BLaER1 treated with 17β-estradiol and CSF1 and Interleukin-3, amounts not matched to agents 10 nM and 100 nM (cell line): ENCODE measurements around the gene STAG3.
"Not testable (repeated sequence)": the region's sequence is repeated elsewhere in the genome, so short reads cannot be mapped to it uniquely, and the experiment has no call there.

Experiments
- H3K27ac ChIP-seq, 11 experiments: shearing (Covaris generic); formaldehyde crosslinking; 2 replicates each; pipeline ENCODE4 v1.8.1; 2022
- H3K27me3 ChIP-seq, 11 experiments: shearing (Covaris generic); formaldehyde crosslinking; 2 replicates each; pipeline ENCODE4 v1.8.1; 2022
- H3K36me3 ChIP-seq, 11 experiments: shearing (Covaris generic); formaldehyde crosslinking; 2 replicates each; pipeline ENCODE4 v1.8.1; 2022
- H3K4me1 ChIP-seq, 10 experiments: shearing (Covaris generic); formaldehyde crosslinking; 2 replicates each; pipeline ENCODE4 v1.8.1; 2022
- H3K4me2 ChIP-seq, 11 experiments: shearing (Covaris generic); formaldehyde crosslinking; 2 replicates each; pipeline ENCODE4 v1.8.1; 2022
- H3K4me3 ChIP-seq, 10 experiments: shearing (Covaris generic); formaldehyde crosslinking; 2 replicates each; pipeline ENCODE4 v1.8.1; 2022
- H3K9ac ChIP-seq, 11 experiments: shearing (Covaris generic); formaldehyde crosslinking; 2 replicates each; pipeline ENCODE4 v1.8.1; 2022
- H3K9me3 ChIP-seq, 11 experiments: shearing (Covaris generic); formaldehyde crosslinking; replicated peaks in 1 of 11; 2 replicates each; pipeline ENCODE4 v1.8.1; 2022
- H4K20me1 ChIP-seq, 11 experiments: shearing (Covaris generic); formaldehyde crosslinking; 2 replicates each; pipeline ENCODE4 v1.8.1; 2022
- Cebpa-rat ChIP-seq, 11 experiments: shearing (Covaris generic); IDR thresholded peaks; 2 replicates each; pipeline ENCODE4 v1.8.1; 2022

STAG3 gene, protein sequence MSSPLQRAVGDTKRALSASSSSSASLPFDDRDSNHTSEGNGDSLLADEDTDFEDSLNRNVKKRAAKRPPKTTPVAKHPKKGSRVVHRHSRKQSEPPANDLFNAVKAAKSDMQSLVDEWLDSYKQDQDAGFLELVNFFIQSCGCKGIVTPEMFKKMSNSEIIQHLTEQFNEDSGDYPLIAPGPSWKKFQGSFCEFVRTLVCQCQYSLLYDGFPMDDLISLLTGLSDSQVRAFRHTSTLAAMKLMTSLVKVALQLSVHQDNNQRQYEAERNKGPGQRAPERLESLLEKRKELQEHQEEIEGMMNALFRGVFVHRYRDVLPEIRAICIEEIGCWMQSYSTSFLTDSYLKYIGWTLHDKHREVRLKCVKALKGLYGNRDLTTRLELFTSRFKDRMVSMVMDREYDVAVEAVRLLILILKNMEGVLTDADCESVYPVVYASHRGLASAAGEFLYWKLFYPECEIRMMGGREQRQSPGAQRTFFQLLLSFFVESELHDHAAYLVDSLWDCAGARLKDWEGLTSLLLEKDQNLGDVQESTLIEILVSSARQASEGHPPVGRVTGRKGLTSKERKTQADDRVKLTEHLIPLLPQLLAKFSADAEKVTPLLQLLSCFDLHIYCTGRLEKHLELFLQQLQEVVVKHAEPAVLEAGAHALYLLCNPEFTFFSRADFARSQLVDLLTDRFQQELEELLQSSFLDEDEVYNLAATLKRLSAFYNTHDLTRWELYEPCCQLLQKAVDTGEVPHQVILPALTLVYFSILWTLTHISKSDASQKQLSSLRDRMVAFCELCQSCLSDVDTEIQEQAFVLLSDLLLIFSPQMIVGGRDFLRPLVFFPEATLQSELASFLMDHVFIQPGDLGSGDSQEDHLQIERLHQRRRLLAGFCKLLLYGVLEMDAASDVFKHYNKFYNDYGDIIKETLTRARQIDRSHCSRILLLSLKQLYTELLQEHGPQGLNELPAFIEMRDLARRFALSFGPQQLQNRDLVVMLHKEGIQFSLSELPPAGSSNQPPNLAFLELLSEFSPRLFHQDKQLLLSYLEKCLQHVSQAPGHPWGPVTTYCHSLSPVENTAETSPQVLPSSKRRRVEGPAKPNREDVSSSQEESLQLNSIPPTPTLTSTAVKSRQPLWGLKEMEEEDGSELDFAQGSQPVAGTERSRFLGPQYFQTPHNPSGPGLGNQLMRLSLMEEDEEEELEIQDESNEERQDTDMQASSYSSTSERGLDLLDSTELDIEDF

DNA sequence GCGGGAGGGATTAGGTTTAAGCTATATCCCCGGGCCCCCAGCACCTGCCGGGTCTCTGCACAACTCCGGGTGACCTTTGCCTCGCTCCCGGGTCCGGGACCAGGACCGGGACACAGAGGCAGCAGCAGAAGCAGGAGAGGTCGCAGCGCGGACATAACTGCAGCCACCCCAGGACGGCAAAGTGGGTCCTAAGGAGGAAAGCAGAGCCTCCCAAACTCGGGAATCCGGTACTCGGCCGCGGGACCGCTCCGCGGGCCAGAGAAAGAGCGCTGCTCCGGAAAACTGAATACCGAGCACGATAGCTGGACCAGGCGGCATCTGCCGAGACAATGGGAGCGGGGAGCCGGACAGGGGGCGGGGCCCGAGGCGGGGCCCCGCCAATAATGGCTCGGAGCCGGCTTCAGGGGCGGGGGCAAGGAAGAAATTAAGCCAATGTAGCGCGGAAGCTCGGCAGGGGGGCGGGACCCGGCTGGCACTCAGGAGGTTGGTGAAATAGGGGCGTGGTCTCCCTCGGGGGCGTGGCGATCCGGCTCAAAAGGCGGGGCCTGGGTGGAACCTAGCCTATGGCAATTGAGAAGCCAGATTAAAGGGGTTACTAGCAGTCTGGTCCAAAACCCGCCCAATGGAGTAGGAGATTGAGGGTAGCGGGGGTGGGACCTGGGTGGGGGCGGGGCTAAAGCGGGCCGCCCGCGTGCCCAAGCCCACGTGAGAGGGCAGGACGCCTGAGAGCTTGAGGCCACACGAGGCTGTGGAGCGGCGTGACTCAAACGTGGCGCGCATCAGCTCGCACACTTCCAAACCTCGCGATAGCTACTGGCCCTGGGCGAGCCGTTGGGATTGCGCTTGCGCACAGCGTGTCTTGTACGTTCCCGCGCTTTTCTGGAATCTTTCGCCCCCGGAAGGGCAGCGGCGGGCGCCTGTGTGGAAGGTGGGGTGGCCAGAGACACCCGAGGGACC lies at the start of gene STAG3, which contains the start of gene GPC2:
STAG3 (plus strand) TSS at position 874 of the 957 bp plus-strand sequence. CDS start 2,639 bp downstream, outside the sequence.
GPC2 (minus strand) TSS at position 337 of the 957 bp plus-strand sequence; CDS start at position 155, 182 bp downstream.
- H3K9ac ChIP-seq, result peak within 1 kb of the TSS; percentile 47 to 92 (median 89); a peak in 21 of 22 replicates
- peaks cover 0 to 34% (median 14%) of the 10 kb centered on the region in 11 experiments; a peak in 15 of 22 replicates for H4K20me1 ChIP-seq
- H3K4me2 ChIP-seq, result peak within 1 kb of the TSS; percentile 81 to 99 (median 93)
- peaks cover 0 to 30% (median 27%) of the 10 kb centered on the region in 11 experiments; a peak in 17 of 22 replicates for H3K36me3 ChIP-seq
- no peak for TF ChIP-seq Cebpa-rat (IDR thresholded peaks at IDR 0.05)
- peaks cover 9 to 19% (median 14%) of the 10 kb centered on the region in 11 experiments; a peak in 21 of 22 replicates for H3K27me3 ChIP-seq
- peaks cover 0 to 7% (median 4%) of the 10 kb centered on the region in 11 experiments; a peak in 9 of 22 replicates for H3K9me3 ChIP-seq
- peak within 1 kb of the TSS; percentile 53 to 98 (median 90) for H3K4me3 ChIP-seq
- H3K27ac ChIP-seq, result peak within 1 kb of the TSS in 9 of 11 experiments; percentile 55 to 90 (median 85); a peak in 18 of 22 replicates
- H3K4me1 ChIP-seq, result peaks cover 6 to 42% (median 27%) of the 10 kb centered on the region in 10 experiments; a peak in 18 of 20 replicates

DNA sequence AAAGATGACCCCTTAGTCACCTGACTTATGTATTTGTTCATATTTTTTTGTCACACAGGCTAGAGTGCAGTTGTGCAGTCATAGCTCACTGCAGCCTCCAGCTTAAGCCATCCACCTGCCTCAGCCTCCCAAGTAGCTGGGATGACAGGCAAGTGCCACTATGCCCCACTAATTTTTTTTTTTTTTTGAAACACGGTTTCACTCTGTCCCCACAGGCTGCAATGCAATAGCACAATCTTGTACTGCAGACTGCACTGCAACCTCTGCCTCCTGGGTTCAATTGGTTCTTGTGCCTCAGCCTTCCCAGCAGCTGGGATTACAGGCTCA lies 49.1 kb upstream of the STAG3 start:
- Histone ChIP-seq H3K9ac (peak overlapping the region in 3 of 11 experiments; percentile 86 to 89 (median 87); a peak in 2 of 22 replicates), H3K9me3 (no peaks in the 10 kb centered on the region), H3K27ac (no peak overlapping the region), H3K4me2 (peak overlapping the region; percentile 89 to 100 (median 99)), H4K20me1 (no peaks in the 10 kb centered on the region), H3K4me1 (peaks cover 35 to 70% (median 54%) of the 10 kb centered on the region in 10 experiments), H3K36me3 (peaks cover 0 to 6% (median 0%) of the 10 kb centered on the region in 11 experiments; a peak in 4 of 22 replicates), H3K4me3 (peak overlapping the region in 1 of 10 experiments; percentile 91; a peak in 2 of 20 replicates), H3K27me3 (peaks cover 4 to 26% (median 20%) of the 10 kb centered on the region in 11 experiments; a peak in 12 of 22 replicates)
- no peak for TF ChIP-seq Cebpa-rat (IDR thresholded peaks at IDR 0.05)

DNA sequence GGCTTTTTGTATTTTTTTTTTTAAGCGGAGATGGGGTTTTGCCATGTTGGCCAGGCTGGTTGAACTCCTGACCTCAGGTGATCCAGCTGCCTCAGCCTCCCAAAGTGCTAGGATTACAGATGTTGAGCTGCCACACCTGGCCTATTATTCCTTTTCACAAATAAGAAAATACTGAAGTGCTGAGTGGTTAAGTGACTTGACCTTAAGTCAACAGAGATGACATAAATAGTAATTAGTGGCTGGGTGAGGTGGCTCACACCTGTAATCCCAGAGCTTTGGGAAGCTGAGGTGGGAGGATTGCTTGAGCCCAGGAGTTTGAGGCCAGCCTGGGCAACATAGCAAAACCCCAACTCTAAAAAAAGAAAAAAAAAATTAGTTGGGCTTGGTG lies 47.5 kb upstream of the STAG3 start:
- Histone ChIP-seq H3K4me1 (peaks cover 20 to 54% (median 39%) of the 10 kb centered on the region in 10 experiments), H3K27me3 (peaks cover 4 to 26% (median 20%) of the 10 kb centered on the region in 11 experiments; a peak in 12 of 22 replicates), H3K4me2 (0 out of 22 replicates have a peak overlapping the region, but pooled peaks of 1 of the 11 experiments have one; percentile 34)
- H3K27ac ChIP-seq, H3K36me3 ChIP-seq, H3K4me3 ChIP-seq, H3K9me3 ChIP-seq, H4K20me1 ChIP-seq, H3K9ac ChIP-seq: not testable (repeated sequence)

DNA sequence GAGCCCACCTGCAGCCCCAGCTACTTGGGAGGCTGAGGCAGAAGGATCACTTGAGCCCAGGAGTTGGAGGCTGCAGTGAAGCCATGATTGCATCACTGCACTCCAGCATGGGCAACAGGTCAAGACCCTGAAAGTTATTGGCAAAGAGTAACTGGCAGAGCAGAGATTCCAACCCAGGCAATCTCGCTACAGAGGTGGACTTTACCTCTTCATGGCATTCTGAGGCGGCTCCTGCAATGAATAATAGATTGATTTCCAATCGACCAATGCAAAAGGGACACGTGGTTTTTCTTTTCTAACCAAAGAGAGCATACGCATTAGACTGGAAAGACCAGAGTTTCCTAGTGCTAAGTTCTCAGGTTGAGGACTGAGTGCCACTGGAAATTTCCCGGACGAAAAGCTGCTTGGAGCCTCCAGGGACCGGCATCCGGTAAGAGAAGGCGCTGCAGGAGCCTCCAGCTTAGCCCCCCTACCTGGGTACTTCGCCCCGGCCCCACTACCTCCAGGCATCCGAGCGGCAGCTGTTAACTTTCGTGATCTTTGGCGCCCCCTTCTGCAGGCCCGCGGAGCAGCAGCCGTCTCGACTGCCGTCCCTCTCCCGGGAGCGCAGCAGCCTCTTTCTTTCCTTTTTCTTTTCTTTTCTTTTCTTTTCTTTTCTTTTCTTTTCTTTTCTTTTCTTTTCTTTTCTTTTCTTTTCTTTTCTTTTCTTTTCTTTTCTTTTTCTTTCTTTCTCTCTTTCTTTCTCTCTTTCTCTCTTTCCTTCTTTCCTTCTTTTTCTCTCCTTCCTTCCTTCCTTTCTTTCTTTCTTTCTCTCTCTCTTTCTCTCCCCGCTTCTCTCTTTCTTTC lies 46.9 kb upstream of the STAG3 start:
- no peaks in the 10 kb centered on the region for H3K9me3 ChIP-seq
- H3K4me1 ChIP-seq, result peaks cover 14 to 48% (median 34%) of the 10 kb centered on the region in 10 experiments
- no peak overlapping the region for H3K4me3 ChIP-seq
- no peaks in the 10 kb centered on the region for H4K20me1 ChIP-seq
- H3K27ac ChIP-seq, result no peak overlapping the region
- H3K4me2 ChIP-seq, result peak overlapping the region; percentile 9 to 65 (median 39); a peak in 16 of 22 replicates
- TF ChIP-seq Cebpa-rat (IDR thresholded peaks at IDR 0.05), result no peak
- no peaks in the 10 kb centered on the region for H3K36me3 ChIP-seq
- H3K27me3 ChIP-seq, result peaks cover 4 to 26% (median 20%) of the 10 kb centered on the region in 11 experiments; a peak in 12 of 22 replicates
- H3K9ac ChIP-seq, result peak overlapping the region in 1 of 11 experiments; percentile 31; a peak in 3 of 22 replicates

DNA sequence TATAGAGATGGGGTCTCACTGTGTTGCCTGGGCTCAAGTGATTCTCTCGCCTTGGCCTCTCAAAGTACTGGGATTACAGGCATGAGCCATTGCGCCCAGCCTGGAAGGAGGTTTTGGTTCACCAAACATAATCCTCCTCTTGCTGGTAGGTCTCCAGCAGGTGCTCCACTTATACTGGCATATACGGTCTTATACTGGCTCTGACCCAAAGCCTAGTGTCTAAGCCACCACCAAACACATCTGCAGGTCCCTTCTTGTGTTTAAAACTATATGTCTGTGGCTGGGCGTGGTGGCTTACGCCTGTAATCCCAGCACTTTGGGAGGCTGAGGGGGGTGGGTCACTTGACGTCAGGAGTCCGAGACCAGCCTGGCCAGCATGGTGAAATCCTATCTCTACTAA lies 45.6 kb upstream of the STAG3 start:
- Histone ChIP-seq H3K36me3 (no peaks in the 10 kb centered on the region), H3K9me3 (no peaks in the 10 kb centered on the region), H3K9ac (0 out of 22 replicates have a peak overlapping the region, but pooled peaks of 3 of the 11 experiments have one; percentile 1 to 6 (median 1)), H3K4me3 (no peak overlapping the region), H4K20me1 (no peaks in the 10 kb centered on the region), H3K4me2 (peak overlapping the region in 8 of 11 experiments; percentile 11 to 56 (median 28); a peak in 11 of 22 replicates), H3K27ac (no peak overlapping the region), H3K27me3 (peaks cover 4 to 26% (median 20%) of the 10 kb centered on the region in 11 experiments; a peak in 12 of 22 replicates), H3K4me1 (peaks cover 9 to 44% (median 28%) of the 10 kb centered on the region in 10 experiments)
- no peak for TF ChIP-seq Cebpa-rat (IDR thresholded peaks at IDR 0.05)

DNA sequence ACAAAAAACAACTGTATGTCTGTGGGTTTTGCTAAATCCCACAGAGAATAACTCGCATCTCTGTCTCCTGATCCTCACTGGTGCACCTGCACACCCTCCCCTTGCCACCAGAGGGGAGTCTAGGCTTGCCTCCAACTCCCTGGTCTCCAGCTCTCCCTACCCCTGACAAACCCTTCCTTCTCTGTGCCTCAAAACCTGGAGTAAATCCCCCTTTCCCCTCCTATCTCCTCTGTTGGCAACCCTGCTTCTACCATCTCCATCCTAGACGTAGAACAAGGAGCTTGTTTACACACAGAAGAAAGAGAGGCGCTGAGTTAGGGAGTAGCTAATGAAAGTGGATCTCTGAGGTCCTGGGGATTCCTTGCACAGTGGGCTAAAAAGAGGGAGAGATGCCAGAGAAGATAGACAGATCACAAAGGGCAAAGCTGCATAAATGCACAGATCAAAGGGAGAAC lies 45.0 kb upstream of the STAG3 start:
- Histone ChIP-seq H3K4me1 (peaks cover 8 to 42% (median 27%) of the 10 kb centered on the region in 10 experiments), H3K4me3 (no peak overlapping the region), H3K9me3 (no peaks in the 10 kb centered on the region), H3K27me3 (peaks cover 4 to 21% (median 16%) of the 10 kb centered on the region in 11 experiments; a peak in 12 of 22 replicates), H3K36me3 (no peaks in the 10 kb centered on the region), H3K4me2 (peak overlapping the region in 7 of 11 experiments; percentile 11 to 56 (median 31); a peak in 11 of 22 replicates), H3K9ac (0 out of 22 replicates have a peak overlapping the region, but pooled peaks of 1 of the 11 experiments have one; percentile 1), H4K20me1 (no peaks in the 10 kb centered on the region), H3K27ac (no peak overlapping the region)
- no peak for TF ChIP-seq Cebpa-rat (IDR thresholded peaks at IDR 0.05)
